NT2/D1 (cell line): Measurements from ENCODE around the gene HMX1.

ENCODE experiments used
- DNase-seq: peaks from one replicate; pipeline ENCODE4 v3.0.0-alpha.2; 2011; ENCODE audit warnings: low read depth, low spot score
- H3K27me3 ChIP-seq: 2 replicates; pipeline ENCODE4 v1.6.0; 2011; ENCODE audit warnings: mild to moderate bottlenecking; ENCODE audit not compliant: insufficient read length, insufficient read depth
- H3K36me3 ChIP-seq: 2 replicates; pipeline ENCODE4 v1.6.1; 2011; ENCODE audit warnings: mild to moderate bottlenecking, low read length, mixed read lengths; ENCODE audit not compliant: insufficient read depth, insufficient read length
- H3K4me1 ChIP-seq: 2 replicates; pipeline ENCODE4 v1.5.1; 2011; ENCODE audit not compliant: insufficient read depth, insufficient read length
- H3K4me3 ChIP-seq: 2 replicates; pipeline ENCODE4 v1.5.1; 2011; ENCODE audit warnings: low read depth; ENCODE audit not compliant: insufficient read length
- H3K9ac ChIP-seq: 2 replicates; pipeline ENCODE4 v1.6.0; 2011; ENCODE audit warnings: low read depth; ENCODE audit not compliant: insufficient read length
- H3K9me3 ChIP-seq: 2 replicates; pipeline ENCODE4 v1.5.1; 2011; ENCODE audit warnings: mild to moderate bottlenecking, low read length; ENCODE audit not compliant: insufficient read depth
- SUZ12 ChIP-seq: IDR thresholded peaks from 2 replicates; pipeline ENCODE4 v1.6.1; 2011; ENCODE audit not compliant: insufficient read length, insufficient read depth; ENCODE audit errors: extremely low read depth
- YY1 ChIP-seq: IDR thresholded peaks from 2 replicates; pipeline ENCODE4 v1.6.1; 2011; ENCODE audit not compliant: insufficient read length, insufficient read depth
- ZNF274 ChIP-seq: IDR thresholded peaks from 2 replicates; pipeline ENCODE4 v1.6.1; 2011; ENCODE audit warnings: mild to moderate bottlenecking, low read depth, low read length

HMX1 gene

GRCh38 chr4:8831221-8832112, 40.2 kb downstream of the HMX1 start:
- H3K4me3 ChIP-seq: no peak overlapping the region
- H3K9ac ChIP-seq: no peak overlapping the region
- no peak for DNase-seq
- H3K36me3 ChIP-seq: no peaks in the 10 kb centered on the region
- peaks cover 3% of the 10 kb centered on the region for H3K27me3 ChIP-seq
- 0 out of 2 replicates have a peak, but pooled peaks cover 8% of the 10 kb centered on the region for H3K9me3 ChIP-seq
- TF ChIP-seq SUZ12 (no peak), ZNF274 (no peak), YY1 (no peak)
- H3K4me1 ChIP-seq: peaks cover 21% of the 10 kb centered on the region

GRCh38 chr4:8830611-8831200, 40.9 kb downstream of the HMX1 start:
- H3K4me1 ChIP-seq: peaks cover 18% of the 10 kb centered on the region
- no peak for TF ChIP-seq SUZ12
- TF ChIP-seq YY1: no peak
- no peak for TF ChIP-seq ZNF274

GRCh38 chr4:8830056-8830455, 41.6 kb downstream of the HMX1 start:
- Histone ChIP-seq H3K36me3 (no peaks in the 10 kb centered on the region), H3K27me3 (no peaks in the 10 kb centered on the region), H3K9me3 (0 out of 2 replicates have a peak, but pooled peaks cover 8% of the 10 kb centered on the region), H3K4me3 (no peak overlapping the region), H3K9ac (no peak overlapping the region), H3K4me1 (peaks cover 17% of the 10 kb centered on the region)
- TF ChIP-seq ZNF274 (no peak), YY1 (no peak), SUZ12 (no peak)
- no peak for DNase-seq

More at GRCh38 chr4:8830611-8831200, 40.9 kb downstream of the HMX1 start:
- Histone ChIP-seq H3K4me3 (no peak overlapping the region), H3K9me3 (0 out of 2 replicates have a peak, but pooled peaks cover 8% of the 10 kb centered on the region), H3K27me3 (no peaks in the 10 kb centered on the region), H3K9ac (no peak overlapping the region), H3K36me3 (no peaks in the 10 kb centered on the region)
- no peak for DNase-seq

- Histone ChIP-seq H3K36me3 (no peaks in the 10 kb centered on the region), H3K27me3 (no peaks in the 10 kb centered on the region), H3K4me1 (peaks cover 13% of the 10 kb centered on the region), H3K9ac (no peak overlapping the region), H3K4me3 (no peak overlapping the region), H3K9me3 (0 out of 2 replicates have a peak, but pooled peaks cover 8% of the 10 kb centered on the region)
- no peak for DNase-seq
- TF ChIP-seq SUZ12 (no peak), ZNF274 (no peak), YY1 (no peak)
These were observed 42.1 kb downstream of the HMX1 start for GRCh38 chr4:8829584-8829983.

- H3K36me3 ChIP-seq: no peaks in the 10 kb centered on the region
- no peak for TF ChIP-seq SUZ12
- H3K9ac ChIP-seq: no peak overlapping the region
- H3K9me3 ChIP-seq: 0 out of 2 replicates have a peak, but pooled peaks cover 8% of the 10 kb centered on the region
- H3K27me3 ChIP-seq: no peaks in the 10 kb centered on the region
- H3K4me3 ChIP-seq: no peak overlapping the region
- peaks cover 7% of the 10 kb centered on the region for H3K4me1 ChIP-seq
- no peak for DNase-seq
These were observed 42.8 kb downstream of the HMX1 start for GRCh38 chr4:8828869-8829268.

GRCh38 chr4:8821151-8821950, 50.3 kb downstream of the HMX1 start:
- Histone ChIP-seq H3K9me3 (no peaks in the 10 kb centered on the region), H3K9ac (no peak overlapping the region), H3K27me3 (no peaks in the 10 kb centered on the region), H3K4me3 (no peak overlapping the region), H3K4me1 (peaks cover 2% of the 10 kb centered on the region), H3K36me3 (no peaks in the 10 kb centered on the region)
- DNase-seq: no peak
- TF ChIP-seq SUZ12: no peak
- no peak for TF ChIP-seq YY1
